AG20443 (cell line): Measurements from ENCODE around the gene TMEM271.
A peak's percentile ranks its signal among the peaks of the same experiment; 100 is the strongest.

ENCODE experiments used
- DNase-seq: peaks from one replicate; pipeline ENCODE4 v3.0.0; 2012; ENCODE audit warnings: low spot score, mixed read lengths

The TMEM271 gene

GRCh38 chr4:581181-581580 lies 5.1 kb upstream of the TMEM271 start:
- DNase-seq: no peak

GRCh38 chr4:579543-580175 lies 3.6 kb upstream of the TMEM271 start:
- DNase-seq: no peak

- no peak for DNase-seq
Observed at GRCh38 chr4:578451-579443, 2.7 kb upstream of the TMEM271 start.

GRCh38 chr4:577499-578450 lies 1.7 kb upstream of the TMEM271 start:
- DNase-seq: peak; percentile 47

GRCh38 chr4:576991-577498 lies 950 bp upstream of the TMEM271 start:
- DNase-seq: peak; percentile 13

GRCh38 chr4:575281-576141 lies 584 bp downstream of the TMEM271 start:
- DNase-seq: peak; percentile 88

GRCh38 chr4:574346-575161 lies 1.5 kb downstream of the TMEM271 start:
- DNase-seq: no peak

GRCh38 chr4:573122-573892 lies 2.8 kb downstream of the TMEM271 start:
- DNase-seq: no peak

GRCh38 chr4:572594-572993 lies 3.5 kb downstream of the TMEM271 start:
- DNase-seq: no peak

GRCh38 chr4:571838-572572 lies 4.1 kb downstream of the TMEM271 start:
- DNase-seq: no peak

GRCh38 chr4:570754-571153 lies 5.3 kb downstream of the TMEM271 start:
- no peak for DNase-seq

- DNase-seq: no peak
Observed at GRCh38 chr4:569958-570667, 6.0 kb downstream of the TMEM271 start.

GRCh38 chr4:568962-569361 lies 7.1 kb downstream of the TMEM271 start:
- DNase-seq: no peak

- DNase-seq: no peak
Observed at GRCh38 chr4:568351-568652, 7.8 kb downstream of the TMEM271 start.

GRCh38 chr4:567457-568350 lies 8.4 kb downstream of the TMEM271 start:
- no peak for DNase-seq

- peak; percentile 59 for DNase-seq
Observed at GRCh38 chr4:566508-567295, 9.4 kb downstream of the TMEM271 start.
